Ishikawa (cell line): ENCODE results near the gene GCLM.

Experiments
- CEBPB ChIP-seq: IDR thresholded peaks from 2 replicates; pipeline ENCODE4 v1.6.1; 2012
- CREB1 ChIP-seq: IDR thresholded peaks from 2 replicates; pipeline ENCODE4 v1.6.1; 2012; ENCODE audit warnings: low read depth
- EGR1 ChIP-seq: IDR thresholded peaks from 2 replicates; pipeline ENCODE4 v1.6.1; 2012
- EP300 ChIP-seq: IDR thresholded peaks from 2 replicates; pipeline ENCODE4 v1.6.1; 2012; ENCODE audit warnings: borderline replicate concordance
- FOXM1 ChIP-seq: IDR thresholded peaks from 2 replicates; pipeline ENCODE4 v1.6.1; 2012; ENCODE audit warnings: low read depth, borderline replicate concordance
- MAX ChIP-seq: IDR thresholded peaks from 2 replicates; pipeline ENCODE4 v1.6.1; 2012
- NFIC ChIP-seq: IDR thresholded peaks from 2 replicates; pipeline ENCODE4 v1.6.1; 2012
- RAD21 ChIP-seq: IDR thresholded peaks from 2 replicates; pipeline ENCODE4 v1.6.1; 2012; ENCODE audit warnings: low read depth
- REST ChIP-seq: IDR thresholded peaks from 2 replicates; pipeline ENCODE4 v1.6.1; 2012; ENCODE audit warnings: low read depth, mild to moderate bottlenecking
- TAF1 ChIP-seq: IDR thresholded peaks from 2 replicates; pipeline ENCODE4 v1.6.1; 2012; ENCODE audit warnings: low read depth, mild to moderate bottlenecking
- TCF12 ChIP-seq: IDR thresholded peaks from 2 replicates; pipeline ENCODE4 v1.6.1; 2012; ENCODE audit warnings: low read depth
- TEAD4 ChIP-seq: IDR thresholded peaks from 2 replicates; pipeline ENCODE4 v1.6.1; 2012
- USF1 ChIP-seq: IDR thresholded peaks from 2 replicates; pipeline ENCODE4 v1.6.1; 2012
- YY1 ChIP-seq: IDR thresholded peaks from 2 replicates; pipeline ENCODE4 v1.6.1; 2012; ENCODE audit warnings: low read depth
- ZBTB7A ChIP-seq: IDR thresholded peaks from 2 replicates; pipeline ENCODE4 v1.6.1; 2012; ENCODE audit warnings: low read depth

GCLM gene

GRCh38 chr1:93938461-93939145 is 29.4 kb upstream of the GCLM start:
- TF ChIP-seq TCF12 (no peak), REST (peak; percentile 66)

- TF ChIP-seq REST = no peak
- TF ChIP-seq RAD21 = no peak
- TF ChIP-seq FOXM1 = no peak
- no peak for TF ChIP-seq TEAD4
- no peak for TF ChIP-seq ZBTB7A
- no peak for TF ChIP-seq USF1
- no peak for TF ChIP-seq TAF1
- TF ChIP-seq NFIC = no peak
- TF ChIP-seq EP300 = no peak
- no peak for TF ChIP-seq CEBPB
- TF ChIP-seq MAX = no peak
- no peak for TF ChIP-seq TCF12
These were observed 28.8 kb upstream of the GCLM start for GRCh38 chr1:93937997-93938396.

- no peak for TF ChIP-seq TAF1
- TF ChIP-seq RAD21 = no peak
- TF ChIP-seq REST = no peak
- no peak for TF ChIP-seq EGR1
- no peak for TF ChIP-seq USF1
- TF ChIP-seq YY1 = no peak
- TF ChIP-seq ZBTB7A = no peak
- TF ChIP-seq CREB1 = no peak
These were observed 16.0 kb upstream of the GCLM start for GRCh38 chr1:93925206-93925605.

GRCh38 chr1:93919780-93920179 is 10.6 kb upstream of the GCLM start:
- TF ChIP-seq CREB1 (no peak), REST (no peak), TAF1 (no peak), CEBPB (no peak), FOXM1 (no peak), ZBTB7A (no peak), RAD21 (no peak), EP300 (no peak), USF1 (no peak), TEAD4 (no peak), EGR1 (no peak), YY1 (no peak), MAX (no peak), NFIC (no peak), TCF12 (no peak)
